Right lobe of liver (tissue), 6 donors: ENCODE results near the gene ERBB4. TPM values are rescaled to one million over a fixed set of nuclear protein-coding genes. Genes with fewer than 3 reads are reported as not detected.

Experiments
- ATAC-seq, 4 donors: fragments of 200-7000 bp; cut with Tn5 transposase; one replicate each; pipeline ENCODE4 v1.9.1; 2020; ENCODE audit warnings: mild to moderate bottlenecking in 4 of 4, moderate library complexity in 4 of 4
- DNase-seq, 3 donors: peaks; one replicate each; pipeline ENCODE4 v3.0.0-alpha.2; 2020
- H3K27ac ChIP-seq, 3 donors: fragments of 200-600 bp; one replicate each; pipeline ENCODE4 v1.8.0; 2022
- H3K27me3 ChIP-seq, 2 donors: fragments of 200-600 bp; one replicate each; pipeline ENCODE4 v1.8.0; 2022
- H3K36me3 ChIP-seq, 4 donors: fragments of 200-600 bp; sonication (generic) in 1 of 4; one replicate each; pipeline versions ENCODE4 v1.5.1 to v1.8.0; 2017 to 2022; ENCODE audit warnings: control low read depth in 1 of 4
- H3K4me1 ChIP-seq, 4 donors: fragments of 200-600 bp; sonication (generic) in 1 of 4; one replicate each; pipeline versions ENCODE4 v1.5.1 to v1.8.0; 2017 to 2022; ENCODE audit warnings: control low read depth in 1 of 4
- H3K4me3 ChIP-seq, 3 donors: fragments of 200-600 bp; one replicate each; pipeline ENCODE4 v1.8.0; 2022
- H3K9me3 ChIP-seq, 4 donors: fragments of 200-600 bp; sonication (generic) in 1 of 4; one replicate each; pipeline versions ENCODE4 v1.5.1 to v1.8.0; 2017 to 2022; ENCODE audit warnings: control low read depth in 1 of 4
- CTCF ChIP-seq, 4 donors: fragments of 200-600 bp in 3 of 4; fragments of 450-650 bp in 1 of 4; IDR thresholded peaks; one replicate each; pipeline versions ENCODE4 v1.5.1 to v1.8.0; 2016 to 2022; ENCODE audit warnings: antibody characterized with exemption in 4 of 4, mild to moderate bottlenecking in 2 of 4
- POLR2A ChIP-seq: fragments of 450-650 bp; IDR thresholded peaks from one replicate; pipeline ENCODE4 v1.6.1; 2017; ENCODE audit warnings: antibody characterized with exemption, mild to moderate bottlenecking
- WGBS: methylation state at CpG from one replicate; pipeline ENCODE4 v1.1.6; 2018; ENCODE audit warnings: low coverage, low lambda C conversion rate; ENCODE audit not compliant: insufficient coverage; ENCODE audit errors: missing lambda C conversion rate; 5-methylcytosine and 5-hydroxymethylcytosine counted together
- intact Hi-C, 2 donors: fragments of 100-400 bp; cut with DNase I; formaldehyde crosslinking; loops; one replicate each; pipeline versions ENCODE4 v1.11.2 to v1.14.1; 2022
- microRNA-seq, 2 donors: library from miRNA; unstranded; fragments of <30 nt; microRNA quantifications; one replicate each; pipeline ENCODE4, GENCODE V29; 2019 to 2020
- small RNA-seq, 2 experiments: library from RNA; depleted of rRNA; stranded (forward); fragments of <200 nt; gene quantifications; one replicate each; pipeline ENCODE3, GENCODE V24; 2016
- total RNA-seq, 6 experiments: library from RNA; depleted of rRNA in 2 of 6; stranded (reverse); fragments of >200 nt in 2 of 6; fragmentation: NEBNext Ultra II Directional in 3 of 6; extraction: Animal tissue kit (Norgen Biotek cat#: 25700) in 3 of 6; gene quantifications; one replicate each; pipeline versions ENCODE4 v1.1.0 to v1.2.4, GENCODE V29; 2016 to 2023
- donor health status: DM: no; HTN: yes; CAD: no.
- donor health status: DM: no; HTN: no; CAD: no.
- donor health status: DM: no; HTN: no; CAD: no.
- donor health status: DM: no; HTN: yes; CAD: no.
- donor health status: DM: no; HTN: yes; CAD: no.

Gene ERBB4
- total RNA-seq, 6 experiments from 2014 or later, result 0.02 to 0.59 (median 0.08) TPM; not detected in 2

GRCh38 chr2:211329882-211330281 lies 1208.7 kb downstream of the ERBB4 start:
- no peak for ATAC-seq
- no peaks in the 10 kb centered on the region for H3K36me3 ChIP-seq
- H3K27ac ChIP-seq, result no peak overlapping the region
- no peaks in the 10 kb centered on the region for H3K27me3 ChIP-seq
- H3K9me3 ChIP-seq, result no peaks in the 10 kb centered on the region
- no peak overlapping the region for H3K4me3 ChIP-seq
- TF ChIP-seq POLR2A (no peak), CTCF (IDR thresholded peaks at IDR 0.05) (no peak)
- no peaks in the 10 kb centered on the region for H3K4me1 ChIP-seq
- 63% methylated on average over 9 of the region's 10 CpGs for WGBS
- DNase-seq, result no peak
- intact Hi-C loops, result no loop called here

- WGBS, result 73% methylated on average over 4 of the region's 4 CpGs
- intact Hi-C loops, result no loop called here
Measured at GRCh38 chr2:211329421-211329820, 1209.2 kb downstream of the ERBB4 start.

DNA sequence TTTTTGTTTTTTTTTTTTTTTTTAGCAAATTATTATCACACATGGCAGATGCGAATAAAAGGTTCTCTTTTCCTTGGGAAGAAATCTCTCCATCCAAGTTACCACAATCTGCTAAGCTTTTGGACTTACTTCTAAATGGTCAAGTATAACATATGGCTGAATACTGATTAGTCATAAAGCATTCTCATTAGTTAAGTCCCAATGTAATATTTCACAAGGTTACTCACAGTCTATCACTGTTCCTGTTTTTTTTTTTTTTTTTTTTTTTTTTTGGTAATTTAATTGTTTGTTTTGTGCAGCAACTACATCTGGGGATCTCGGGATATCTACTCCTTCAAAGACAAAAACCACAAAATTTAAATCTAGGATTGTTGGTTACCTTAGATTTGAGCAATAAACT lies 1210.5 kb downstream of the ERBB4 start:
- Histone ChIP-seq H3K27me3 (no peaks in the 10 kb centered on the region), H3K4me1 (no peaks in the 10 kb centered on the region), H3K36me3 (no peaks in the 10 kb centered on the region), H3K27ac (no peak overlapping the region), H3K4me3 (no peak overlapping the region), H3K9me3 (no peaks in the 10 kb centered on the region)
- 56% methylated on average over 2 of the region's 2 CpGs for WGBS
- TF ChIP-seq POLR2A (no peak), CTCF (IDR thresholded peaks at IDR 0.05) (no peak)
- ATAC-seq (no peak), DNase-seq (no peak)
- intact Hi-C loops, result no loop called here

More at GRCh38 chr2:211329421-211329820, 1209.2 kb downstream of the ERBB4 start:
- H3K27ac ChIP-seq, result no peak overlapping the region
- no peak overlapping the region for H3K4me3 ChIP-seq
- H3K9me3 ChIP-seq, result no peaks in the 10 kb centered on the region
- H3K27me3 ChIP-seq, result no peaks in the 10 kb centered on the region
- ATAC-seq, result no peak
- no peaks in the 10 kb centered on the region for H3K4me1 ChIP-seq
- H3K36me3 ChIP-seq, result no peaks in the 10 kb centered on the region
- no peak for TF ChIP-seq POLR2A
- no peak for TF ChIP-seq CTCF (IDR thresholded peaks at IDR 0.05)
- DNase-seq, result no peak

Small RNAs within 50 kb of the gene (microRNA-seq; reads per million reads assigned to microRNA genes)
- gene MIR548F2, result 0 reads per million in 2 donors

Small RNAs within 50 kb of the gene (small RNA-seq; reads per million reads assigned to genes)
- gene MIR548F2 (0 reads per million in 2 experiments), gene RNA5SP119 (0 reads per million in 2 experiments)
